ENCODE results near the gene OVOL1.
"Not testable (repeated sequence)": the region's sequence is repeated elsewhere in the genome, so short reads cannot be mapped to it uniquely, and the experiment has no call there.

The OVOL1 gene

GRCh38 chr11:65786786-65787636 lies at the start of gene OVOL1:
TSS of gene OVOL1 (plus strand) at chr11:65787063. CDS start at chr11:65787374, 311 bp downstream.
- DNase-seq = no peak

GRCh38 chr11:65739022-65739421 lies 47.8 kb upstream of the OVOL1 start:
- no peak for DNase-seq

GRCh38 chr11:65741185-65741584 lies 45.7 kb upstream of the OVOL1 start:
- no peak for DNase-seq

GRCh38 chr11:65742353-65742752 lies 44.5 kb upstream of the OVOL1 start:
- no peak for DNase-seq

GRCh38 chr11:65743681-65744025 lies 43.2 kb upstream of the OVOL1 start:
- no peak for DNase-seq

- DNase-seq = peak; percentile 37 to 64
Observed at GRCh38 chr11:65744026-65744698, 42.7 kb upstream of the OVOL1 start.

GRCh38 chr11:65744699-65745042 lies 42.2 kb upstream of the OVOL1 start:
- no peak for DNase-seq

GRCh38 chr11:65745049-65745448 lies 41.8 kb upstream of the OVOL1 start:
- DNase-seq = no peak

- DNase-seq = not testable (repeated sequence)
Observed at GRCh38 chr11:65762169-65762568, 24.7 kb upstream of the OVOL1 start.

- not testable (repeated sequence) for DNase-seq
Observed at GRCh38 chr11:65762816-65763215, 24.0 kb upstream of the OVOL1 start.

GRCh38 chr11:65764434-65764833 lies 22.4 kb upstream of the OVOL1 start:
- no peak for DNase-seq

- no peak for DNase-seq
Observed at GRCh38 chr11:65766535-65766934, 20.3 kb upstream of the OVOL1 start.

- DNase-seq = no peak
Observed at GRCh38 chr11:65767406-65767805, 19.5 kb upstream of the OVOL1 start.

- DNase-seq = not testable (repeated sequence)
Observed at GRCh38 chr11:65767806-65768205, 19.1 kb upstream of the OVOL1 start.

- DNase-seq = no peak
Observed at GRCh38 chr11:65770951-65771567, 15.8 kb upstream of the OVOL1 start.

- no peak for DNase-seq
Observed at GRCh38 chr11:65771589-65772112, 15.2 kb upstream of the OVOL1 start.

GRCh38 chr11:65773784-65774411 lies 13.0 kb upstream of the OVOL1 start:
- DNase-seq = peak in 1 of 2 experiments; percentile 14

GRCh38 chr11:65774525-65775306 lies 12.1 kb upstream of the OVOL1 start:
- DNase-seq = no peak

- no peak for DNase-seq
Observed at GRCh38 chr11:65776196-65776595, 10.7 kb upstream of the OVOL1 start.

- no peak for DNase-seq
Observed at GRCh38 chr11:65776710-65777141, 10.1 kb upstream of the OVOL1 start.

GRCh38 chr11:65777241-65777640 lies 9.6 kb upstream of the OVOL1 start:
- DNase-seq = no peak

- no peak for DNase-seq
Observed at GRCh38 chr11:65777821-65778361, 9.0 kb upstream of the OVOL1 start.
